ENCODE data around the gene PCNT.
"Not testable (repeated sequence)": the region's sequence is repeated elsewhere in the genome, so short reads cannot be mapped to it uniquely, and the experiment has no call there.

Gene PCNT

DNA sequence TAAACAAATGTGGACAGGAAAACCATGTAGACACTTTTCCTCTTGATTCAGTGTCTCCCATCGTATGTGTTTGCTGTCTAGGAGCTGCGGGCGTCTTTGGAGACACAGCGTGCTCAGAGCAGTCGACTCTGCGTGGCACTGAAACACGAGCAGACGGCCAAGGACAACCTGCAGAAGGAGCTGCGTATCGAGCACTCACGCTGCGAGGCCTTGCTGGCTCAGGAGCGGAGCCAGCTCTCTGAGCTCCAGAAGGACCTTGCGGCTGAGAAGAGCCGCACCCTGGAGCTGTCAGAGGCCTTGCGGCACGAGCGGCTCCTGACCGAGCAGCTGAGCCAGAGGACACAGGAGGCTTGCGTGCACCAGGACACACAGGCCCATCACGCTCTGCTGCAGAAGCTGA, 107.5 kb downstream of the PCNT start:
- DNase-seq: no peak

DNA sequence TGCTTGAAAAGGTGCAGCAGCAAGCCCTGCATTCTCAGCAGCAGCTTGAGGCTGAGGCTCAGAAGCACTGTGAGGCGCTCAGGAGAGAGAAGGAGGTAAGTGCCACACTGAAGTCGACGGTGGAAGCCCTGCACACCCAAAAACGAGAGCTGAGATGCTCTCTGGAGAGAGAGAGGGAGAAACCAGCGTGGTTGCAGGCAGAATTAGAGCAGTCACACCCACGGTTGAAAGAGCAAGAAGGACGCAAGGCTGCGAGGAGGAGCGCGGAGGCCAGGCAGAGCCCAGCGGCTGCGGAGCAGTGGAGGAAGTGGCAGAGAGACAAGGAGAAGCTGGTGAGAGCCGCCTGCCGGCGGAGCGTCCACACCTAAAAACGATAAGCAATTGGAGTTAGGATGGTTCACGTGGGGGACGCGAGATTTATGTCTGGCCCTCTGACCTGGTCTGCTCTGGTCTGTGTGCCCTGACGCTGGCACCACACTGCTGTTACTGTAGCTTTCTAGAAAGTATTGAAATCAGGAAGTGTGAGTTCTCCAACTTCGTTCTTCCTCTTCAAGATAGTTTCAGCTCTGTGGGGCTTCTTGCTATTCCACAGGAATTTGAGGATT, 108.0 kb downstream of the PCNT start:
- no peak for DNase-seq

DNA sequence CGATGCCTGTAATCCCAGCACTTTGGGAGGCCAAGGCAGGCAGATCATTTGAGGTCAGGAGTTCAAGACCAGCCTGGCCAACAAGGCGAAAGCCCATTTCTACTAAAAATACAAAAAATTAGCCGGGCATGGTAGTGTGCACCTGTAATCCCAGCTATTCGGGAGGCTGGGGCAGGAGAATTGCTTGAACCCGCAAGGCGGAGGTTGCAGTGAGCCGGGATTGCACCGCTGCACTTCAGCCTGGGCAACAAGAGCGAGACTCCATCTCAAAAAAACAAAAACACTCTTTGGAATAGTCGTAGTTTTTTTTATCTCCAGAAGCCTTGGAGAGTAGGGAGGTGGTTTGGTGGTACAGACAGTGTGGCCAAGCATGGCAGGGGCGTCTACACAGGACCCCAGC, 109.2 kb downstream of the PCNT start:
- DNase-seq: not testable (repeated sequence)

DNA sequence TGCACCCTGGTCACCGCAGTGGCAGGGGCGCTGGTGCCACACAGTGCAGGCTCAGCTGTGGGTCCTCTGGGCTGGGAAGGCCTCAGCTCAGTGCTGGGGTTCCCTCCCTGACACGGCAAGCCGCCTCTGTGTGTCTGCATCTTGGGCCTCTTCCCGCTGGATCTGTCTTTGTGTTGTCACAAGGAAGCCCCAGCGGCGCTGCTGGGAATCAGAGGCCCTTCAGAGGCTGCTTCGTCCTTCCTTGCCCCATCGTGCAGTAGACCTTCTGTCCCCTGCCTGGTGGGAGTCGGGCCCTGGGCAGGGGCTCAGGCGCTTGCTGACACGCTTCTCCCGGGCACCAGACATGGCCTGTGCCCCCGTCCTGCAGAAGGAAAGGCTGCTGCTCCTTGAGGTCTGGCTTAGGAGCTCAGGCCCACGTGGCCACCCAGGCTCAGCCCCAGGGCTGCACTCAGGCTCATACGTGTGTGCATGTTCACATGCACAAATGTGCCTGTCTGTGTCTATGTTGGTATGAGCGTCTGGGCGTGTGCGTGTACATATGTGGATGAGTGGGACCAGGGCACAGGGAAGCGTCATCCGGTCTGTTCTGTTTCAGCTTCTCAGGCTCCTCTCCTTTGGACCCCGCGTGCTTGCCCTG, 110.5 kb downstream of the PCNT start:
- DNase-seq: no peak

DNA sequence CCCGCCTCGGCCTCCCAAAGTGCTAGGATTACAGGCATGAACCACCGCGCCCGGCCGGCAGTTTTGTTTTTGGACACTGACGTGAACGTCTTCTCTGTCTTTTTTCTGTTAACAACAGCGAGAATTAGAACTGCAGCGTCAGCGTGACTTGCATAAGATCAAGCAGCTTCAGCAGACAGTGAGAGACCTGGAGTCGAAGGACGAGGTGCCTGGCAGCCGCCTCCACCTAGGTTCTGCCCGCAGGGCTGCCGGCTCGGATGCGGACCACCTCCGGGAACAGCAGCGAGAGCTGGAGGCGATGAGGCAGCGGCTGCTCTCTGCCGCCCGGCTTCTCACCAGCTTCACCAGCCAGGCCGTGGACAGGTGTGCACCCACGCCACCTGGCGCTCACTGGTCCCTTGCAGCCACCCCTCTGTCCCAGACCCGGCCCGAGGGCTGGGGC, 111.9 kb downstream of the PCNT start:
- DNase-seq: no peak

DNA sequence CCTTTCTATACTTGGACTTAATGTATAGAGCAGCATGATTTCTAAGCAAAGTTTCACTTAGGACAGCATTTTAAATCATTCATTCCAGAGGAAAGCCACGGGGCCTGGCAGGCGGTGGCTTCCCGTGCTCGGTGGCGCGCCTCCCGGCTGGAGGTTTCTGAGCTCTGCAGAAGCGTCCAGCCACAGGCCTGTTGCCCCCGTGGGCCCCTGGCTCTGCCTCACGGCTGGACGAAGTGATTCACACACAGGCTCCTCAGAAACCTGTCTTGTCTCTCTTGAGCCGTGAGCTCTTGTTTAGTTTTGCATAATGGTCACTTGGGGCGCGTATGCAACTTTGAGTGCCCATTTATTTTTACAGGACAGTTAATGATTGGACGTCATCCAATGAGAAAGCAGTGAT, 112.7 kb downstream of the PCNT start:
- no peak for DNase-seq

DNA sequence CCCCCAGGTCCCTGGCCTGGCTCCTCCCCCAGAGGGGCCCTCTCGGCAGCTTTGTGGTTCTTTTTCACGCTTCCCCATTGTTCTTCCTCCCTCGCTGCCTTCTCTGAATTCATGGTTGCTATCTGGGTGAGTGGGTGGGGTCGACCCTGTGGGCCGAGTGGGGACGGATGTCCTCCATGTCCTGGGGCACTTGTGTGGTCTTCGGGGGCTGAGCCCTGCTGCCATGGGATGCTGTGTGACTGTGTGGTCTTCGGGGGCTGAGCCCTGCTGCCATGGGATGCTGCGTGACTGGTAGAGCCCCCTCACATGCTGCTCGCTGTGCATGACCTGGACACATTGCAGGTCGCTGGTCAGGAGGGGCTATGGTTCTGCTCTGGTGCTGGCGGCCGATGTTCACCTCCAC, 113.1 kb downstream of the PCNT start:
- DNase-seq: no peak

DNA sequence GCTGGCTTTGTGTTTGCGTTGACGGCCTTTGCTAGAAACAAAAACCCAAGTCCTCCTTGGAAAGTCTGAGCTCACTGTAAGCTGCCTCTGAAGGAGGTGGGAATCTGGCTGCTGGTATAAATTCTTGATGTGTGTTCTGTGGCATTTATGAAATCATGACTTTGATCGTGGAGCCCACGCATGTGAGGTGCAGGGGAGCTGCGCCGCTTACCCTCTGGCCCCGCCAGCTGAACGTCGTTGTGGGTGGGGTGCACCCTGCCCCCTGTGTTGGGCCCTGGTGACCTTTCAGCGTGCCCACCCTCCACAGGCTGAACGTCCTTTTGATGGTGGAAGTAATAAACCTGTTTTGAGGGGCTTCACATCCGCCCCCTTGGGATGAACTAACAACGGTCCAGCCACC, 113.6 kb downstream of the PCNT start:
- DNase-seq: no peak

DNA sequence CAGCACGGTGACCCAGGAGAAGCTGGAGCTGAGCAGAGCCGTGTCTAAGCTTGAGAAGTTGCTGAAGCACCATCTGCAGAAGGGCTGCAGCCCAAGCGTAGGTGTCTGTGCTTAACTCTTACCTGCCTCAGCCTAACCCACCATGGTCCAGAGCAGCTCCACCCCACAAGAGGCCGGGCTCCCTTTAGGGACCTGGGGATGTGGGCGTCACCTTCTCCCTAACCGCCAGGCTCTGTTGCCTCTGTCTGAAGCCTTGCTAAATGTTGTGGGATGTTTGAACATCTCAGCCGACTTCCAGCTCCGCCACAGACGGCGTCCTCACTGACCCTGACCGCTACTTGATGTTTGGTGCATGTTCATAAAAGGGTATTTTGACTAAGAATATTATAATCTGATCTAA, 114.3 kb downstream of the PCNT start:
- no peak for DNase-seq

DNA sequence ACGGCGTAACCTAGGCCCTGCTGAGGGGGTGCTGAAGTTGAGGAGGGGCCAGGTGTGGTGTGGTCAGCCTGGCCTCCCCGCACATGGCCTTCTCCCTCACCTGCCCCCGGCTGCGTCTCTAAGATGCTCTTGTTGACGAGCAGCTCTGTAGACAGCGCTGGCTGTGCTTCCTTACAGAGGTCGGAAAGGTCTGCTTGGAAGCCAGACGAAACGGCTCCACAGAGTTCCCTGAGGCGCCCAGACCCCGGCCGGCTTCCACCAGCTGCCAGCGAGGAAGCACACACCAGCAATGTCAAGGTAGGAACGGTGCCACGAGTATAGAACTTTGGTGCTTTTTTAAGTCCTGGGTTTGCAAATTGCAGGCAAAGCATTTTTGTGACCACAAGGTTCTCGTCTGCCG, 116.0 kb downstream of the PCNT start:
- DNase-seq: no peak

DNA sequence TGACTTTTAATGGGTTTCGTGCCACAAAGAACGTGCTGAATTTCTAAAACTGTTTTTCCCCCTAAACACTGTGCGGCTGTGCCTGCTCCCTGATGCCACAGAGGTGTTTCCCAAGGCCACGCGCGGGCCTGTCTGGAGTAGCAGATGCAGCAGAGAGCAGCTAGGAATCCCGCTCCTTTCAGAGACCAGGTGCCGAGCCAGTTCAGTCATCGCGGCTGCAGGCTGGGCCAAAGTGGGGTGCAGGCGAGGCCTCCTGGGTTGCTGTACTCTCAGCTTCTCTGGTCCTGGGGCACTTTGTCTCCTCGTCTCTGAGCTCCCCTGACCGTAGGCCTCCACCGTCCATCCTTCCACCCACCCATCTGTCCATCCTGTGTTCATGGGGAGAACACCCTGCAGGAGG, 117.4 kb downstream of the PCNT start:
- no peak for DNase-seq

DNA sequence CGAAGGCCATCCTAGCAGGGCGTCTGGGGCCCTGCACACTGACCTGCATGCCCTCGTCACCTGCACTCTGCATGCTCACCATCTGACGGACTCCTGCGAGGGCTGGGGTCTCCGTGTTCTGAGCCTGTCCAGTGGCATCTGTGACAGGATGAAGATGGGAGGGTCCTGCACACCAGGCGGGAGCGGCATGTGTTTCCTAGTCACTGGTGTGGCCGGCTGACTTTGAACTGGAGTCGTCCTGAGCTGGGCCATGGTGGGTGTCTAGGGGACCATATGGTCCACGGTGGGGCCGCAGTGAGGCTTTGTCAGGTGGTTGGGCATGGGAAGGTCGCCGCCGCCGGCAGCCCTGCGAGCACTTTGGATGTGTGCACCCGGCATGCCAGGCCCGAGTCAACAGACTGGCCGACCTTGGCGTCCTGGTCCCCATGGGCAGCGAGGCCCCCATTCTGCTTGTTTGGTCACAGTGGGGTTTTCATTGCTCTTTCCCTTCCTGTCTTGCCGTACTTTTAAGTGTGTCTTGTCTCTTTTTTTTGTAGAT, 118.1 kb downstream of the PCNT start:
- no peak for DNase-seq

DNA sequence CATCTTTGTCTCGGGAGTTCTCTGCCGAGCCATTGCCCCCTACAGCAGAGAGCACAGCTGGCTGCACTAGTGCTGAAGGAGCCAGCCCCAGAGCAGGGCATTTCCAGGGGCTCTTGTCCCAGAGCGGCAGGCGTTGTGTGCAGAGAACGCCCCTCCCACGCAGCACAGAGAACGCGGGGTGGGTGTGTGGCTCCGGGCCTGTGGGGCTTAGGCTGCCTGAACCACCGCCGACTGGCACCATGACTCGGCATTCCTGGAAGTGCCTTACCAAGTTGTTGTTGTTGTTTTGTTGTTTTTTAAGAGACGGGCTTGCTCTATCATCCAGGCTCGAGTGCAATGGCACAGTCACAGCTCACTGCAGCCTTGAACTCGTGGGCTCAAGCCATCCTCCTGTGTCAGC, 119.0 kb downstream of the PCNT start:
- no peak for DNase-seq

DNA sequence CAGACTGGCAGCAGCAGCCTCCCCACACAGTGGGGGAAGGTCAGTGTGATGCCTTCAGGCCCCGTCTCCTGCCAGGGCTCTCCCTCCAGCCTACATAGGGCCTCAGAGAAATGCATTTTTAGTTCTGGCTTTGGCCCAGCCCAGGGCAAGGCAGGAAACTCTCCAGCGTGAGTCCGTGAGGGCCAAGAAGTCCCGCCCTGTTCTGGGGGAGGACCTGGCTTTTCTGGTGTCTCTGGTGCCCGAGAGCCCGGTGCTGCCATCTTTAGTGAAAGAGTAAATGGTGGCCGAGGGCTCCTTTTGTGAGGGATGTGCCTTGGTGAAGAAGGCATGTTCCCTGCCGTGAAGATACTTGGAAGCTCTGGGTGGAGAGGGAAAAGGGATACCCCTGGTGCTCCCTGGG, 120.0 kb downstream of the PCNT start:
- DNase-seq: no peak

DNA sequence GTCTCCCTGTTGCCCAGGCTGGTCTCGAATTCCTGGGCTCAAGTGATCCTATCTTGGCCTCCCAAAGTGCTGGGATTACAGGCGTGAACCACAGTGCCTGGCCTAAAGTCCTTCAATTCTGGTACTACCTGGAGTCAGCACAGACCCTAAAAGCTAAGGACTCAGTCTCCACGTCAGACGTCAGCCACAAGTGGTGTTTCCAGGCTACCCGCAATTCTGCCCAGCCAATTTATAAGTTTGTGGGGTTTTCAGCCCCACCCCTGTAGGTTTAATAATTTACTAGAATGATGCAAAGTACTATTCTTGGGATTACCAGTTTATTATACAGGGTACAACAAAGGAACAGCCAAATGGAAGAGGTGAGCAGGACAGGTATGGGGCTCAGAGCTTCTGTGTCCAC, 124.2 kb downstream of the PCNT start:
- no peak for DNase-seq

DNA sequence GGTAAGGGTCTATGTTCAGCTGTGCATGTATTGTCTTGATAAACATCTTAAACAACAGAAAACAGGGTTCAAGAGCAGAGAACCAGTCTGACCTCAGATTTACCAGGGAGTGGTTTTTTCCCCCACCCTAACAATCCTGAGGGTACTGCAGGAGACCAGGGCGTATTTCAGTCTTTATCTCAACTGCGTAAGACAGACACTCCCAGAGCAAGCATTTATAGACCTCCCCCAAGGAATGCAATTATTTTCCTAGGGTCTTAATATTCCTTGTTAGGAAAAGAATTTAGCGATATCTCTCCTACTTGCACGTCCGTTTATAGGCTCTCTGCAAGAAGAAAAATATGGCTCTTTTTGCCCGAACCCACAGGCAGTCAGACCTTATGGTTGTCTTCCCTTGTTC, 124.9 kb downstream of the PCNT start:
- DNase-seq: not testable (repeated sequence)

DNA sequence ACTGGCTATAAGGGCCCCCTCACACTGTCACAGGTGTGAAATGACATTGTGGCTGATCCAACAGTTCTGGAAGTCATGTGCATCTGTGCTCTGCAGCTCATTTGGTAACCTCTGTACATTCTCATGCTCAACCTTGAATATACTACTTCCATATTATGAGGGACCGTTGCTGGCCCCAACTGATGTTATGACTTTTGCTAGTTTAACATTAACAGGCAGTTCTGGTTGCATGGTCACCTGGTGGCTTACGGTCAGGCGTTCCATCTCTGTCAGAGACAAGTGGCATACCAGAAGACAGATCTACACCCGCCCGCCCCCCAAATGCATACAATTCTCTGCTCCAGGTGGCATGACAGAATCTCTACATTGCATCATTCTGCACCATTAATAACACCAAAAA, 128.8 kb downstream of the PCNT start:
- DNase-seq: no peak

DNA sequence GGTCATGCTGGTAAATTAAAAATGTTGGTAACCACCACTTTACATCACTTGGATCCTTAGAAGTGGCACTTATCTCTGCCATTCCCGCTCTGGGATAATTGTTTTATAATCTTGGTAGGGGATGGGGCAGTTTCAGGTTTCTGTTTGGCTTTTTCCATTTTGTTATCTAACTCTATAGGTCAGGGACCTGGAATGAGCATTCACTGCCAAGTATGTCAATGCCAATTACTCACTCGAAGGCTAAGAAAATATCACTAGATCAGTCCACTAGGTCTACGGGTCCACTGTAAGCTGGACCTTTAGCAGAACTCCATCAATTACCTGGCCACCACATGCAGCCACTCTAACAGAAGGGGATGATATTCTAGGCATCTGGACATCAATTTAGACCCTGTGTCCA, 130.2 kb downstream of the PCNT start:
- no peak for DNase-seq

DNA sequence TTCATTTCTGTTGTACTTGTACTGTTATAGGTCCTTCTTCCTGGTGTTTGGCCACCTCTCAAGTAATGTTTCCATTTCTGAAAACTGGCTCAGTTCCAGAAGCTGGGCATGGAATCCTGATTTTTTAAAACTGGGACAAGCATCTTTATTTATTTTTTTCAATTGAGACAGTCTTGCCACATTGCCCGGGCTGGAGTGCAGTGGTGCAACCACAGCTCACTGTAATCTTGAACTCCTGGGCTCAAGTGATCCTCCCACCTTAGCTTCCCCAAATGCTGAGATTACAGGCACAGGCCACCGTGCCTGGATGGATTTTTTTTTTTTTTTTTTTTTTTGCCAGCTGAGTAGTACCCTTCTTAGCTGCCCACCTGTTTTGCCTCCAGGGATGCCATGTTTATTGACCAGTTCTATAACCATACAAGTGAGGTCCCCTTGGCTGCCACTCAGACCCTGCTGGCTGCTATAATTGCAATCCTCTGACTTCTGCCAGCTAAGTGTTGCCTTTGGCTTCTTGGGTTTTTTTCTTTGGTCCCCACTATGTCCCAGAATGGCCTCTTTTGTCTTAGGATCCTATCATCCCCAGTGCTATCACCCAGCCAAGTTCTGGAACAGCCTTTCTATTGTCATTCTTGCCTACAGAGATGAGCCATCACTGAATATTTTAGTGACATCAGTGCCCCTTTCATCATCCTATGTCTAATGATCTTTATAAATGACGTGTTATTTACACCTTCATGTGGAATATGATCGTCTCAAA, 130.9 kb downstream of the PCNT start:
- no peak for DNase-seq

DNA sequence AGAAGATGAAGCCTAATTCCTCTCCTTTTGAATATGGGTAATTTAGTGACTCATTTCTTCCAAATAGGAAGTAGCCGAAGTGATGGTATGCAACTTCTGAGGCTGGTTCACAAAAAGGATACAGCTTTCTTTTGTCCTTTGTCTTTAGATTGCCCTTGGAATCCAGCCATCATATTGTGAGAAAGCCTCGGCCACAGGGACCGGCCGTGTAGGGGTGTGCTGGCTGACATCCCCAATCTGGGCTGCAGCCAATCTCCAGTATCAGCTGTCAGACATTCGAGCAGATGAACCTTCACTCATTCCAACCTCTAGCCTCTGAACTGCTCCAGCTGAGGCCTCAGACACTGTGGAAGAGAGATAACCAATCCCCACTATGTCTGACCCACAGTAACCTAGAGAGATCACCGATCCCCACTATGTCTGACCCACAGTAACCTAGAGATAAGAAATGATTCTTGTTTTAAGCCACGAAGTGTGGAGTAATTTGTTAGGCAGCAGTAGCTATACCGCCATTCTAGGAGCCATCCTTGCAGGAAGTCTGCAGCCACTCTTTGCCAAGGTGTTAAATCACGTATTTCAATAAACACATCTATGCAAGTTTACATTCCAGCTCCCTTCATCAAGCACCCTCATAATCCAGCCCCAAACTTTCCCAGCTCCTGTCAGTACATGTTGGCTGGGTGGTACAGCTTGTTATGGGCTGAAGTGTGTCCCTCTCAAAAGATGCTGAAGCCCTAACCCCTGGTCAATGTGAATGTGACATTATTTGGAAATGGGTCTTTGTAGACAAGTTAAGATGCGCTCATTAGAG, 131.8 kb downstream of the PCNT start:
- DNase-seq: no peak

DNA sequence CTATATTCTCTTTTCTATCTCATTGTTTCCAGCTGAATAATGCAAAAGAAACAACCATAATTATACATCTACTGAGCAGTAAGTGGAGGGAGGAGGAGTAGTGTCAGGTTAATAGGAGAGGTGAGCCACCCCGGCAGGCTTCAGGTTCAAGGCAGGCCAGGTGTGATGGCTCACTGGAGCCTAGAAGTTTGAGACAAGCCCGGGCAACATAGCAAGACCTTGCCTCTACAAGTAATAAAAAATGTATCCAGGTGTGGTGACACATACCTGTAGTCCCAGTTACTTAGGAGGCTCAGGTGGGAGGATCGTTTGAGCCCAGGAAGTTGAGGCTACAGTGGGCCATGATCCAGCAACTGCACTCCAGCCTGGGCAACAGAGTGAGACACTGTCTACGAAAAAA, 132.8 kb downstream of the PCNT start:
- no peak for DNase-seq

DNA sequence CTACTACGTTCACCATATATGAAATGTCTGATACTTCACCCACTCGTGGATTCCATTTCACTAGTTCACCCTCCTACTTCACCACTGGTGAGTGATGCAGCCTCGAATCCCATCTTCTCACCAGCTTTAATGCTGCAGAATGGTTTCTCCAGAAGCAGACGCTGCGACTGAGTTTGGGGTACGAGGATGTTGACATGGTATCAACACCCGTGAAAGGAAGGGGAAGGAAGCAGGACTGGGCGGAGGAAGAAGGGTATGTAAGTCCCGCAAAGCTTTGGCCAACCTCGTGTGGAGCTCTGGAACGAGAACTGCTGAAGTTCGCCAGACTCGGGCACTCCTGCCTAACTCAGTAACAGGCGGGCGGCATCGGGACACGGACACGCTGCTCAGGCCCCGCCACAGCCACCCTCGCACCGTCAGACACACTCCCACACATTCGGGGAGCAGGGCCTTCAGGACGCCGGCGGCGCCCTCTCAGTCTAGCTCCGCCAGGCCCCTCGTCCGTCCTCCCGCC, 133.9 kb downstream of the PCNT start:
- DNase-seq: no peak
